Karpas-422 (cell line): ENCODE results near the gene EML1. TPM values are rescaled to one million over a fixed set of nuclear protein-coding genes. Genes with fewer than 3 reads are reported as not detected.

ENCODE experiments used
- DNase-seq: peaks from one replicate; pipeline ENCODE4 v3.0.0-alpha.2; 2015
- H2AFZ ChIP-seq: fragments of 200-600 bp; sonication (generic); 2 replicates; pipeline ENCODE4 v1.6.1; 2014; ENCODE audit warnings: antibody characterized with exemption, low read length, mixed read lengths
- H3K27ac ChIP-seq: fragments of 200-600 bp; sonication (generic); 2 replicates; pipeline ENCODE4 v1.5.1; 2014; ENCODE audit warnings: mild to moderate bottlenecking, low read length, moderate library complexity
- H3K27me3 ChIP-seq: fragments of 200-600 bp; sonication (generic); 2 replicates; pipeline ENCODE4 v1.6.1; 2014; ENCODE audit warnings: low read length, mixed read lengths
- H3K36me3 ChIP-seq: fragments of 200-600 bp; sonication (generic); 2 replicates; pipeline ENCODE4 v1.6.1; 2014; ENCODE audit warnings: low read length, mixed read lengths; ENCODE audit not compliant: insufficient read depth
- H3K4me1 ChIP-seq: fragments of 200-600 bp; sonication (generic); 2 replicates; pipeline ENCODE4 v1.6.1; 2014; ENCODE audit warnings: mild to moderate bottlenecking, low read length, mixed read lengths
- H3K4me2 ChIP-seq: fragments of 200-600 bp; sonication (generic); 2 replicates; pipeline ENCODE4 v1.6.1; 2014; ENCODE audit warnings: low read length, low read depth, mild to moderate bottlenecking; ENCODE audit not compliant: poor library complexity, severe bottlenecking
- H3K4me3 ChIP-seq: fragments of 200-600 bp; sonication (generic); 2 replicates; pipeline ENCODE4 v1.5.1; 2014; ENCODE audit warnings: mild to moderate bottlenecking, antibody characterized with exemption, low read length, mixed read lengths
- H3K79me2 ChIP-seq: fragments of 200-600 bp; sonication (generic); 2 replicates; pipeline ENCODE4 v1.6.1; 2014; ENCODE audit warnings: mild to moderate bottlenecking, low read length, mixed read lengths
- H3K9ac ChIP-seq: fragments of 200-600 bp; sonication (generic); 2 replicates; pipeline ENCODE4 v1.6.0; 2014; ENCODE audit warnings: low read length
- H3K9me2 ChIP-seq: fragments of 200-600 bp; sonication (generic), shearing (Covaris generic); replicated peaks from 2 replicates; pipeline ENCODE4 v1.6.0; 2014; ENCODE audit warnings: mild to moderate bottlenecking, low read length, moderate library complexity; ENCODE audit not compliant: insufficient read depth
- H3K9me3 ChIP-seq: fragments of 300-700, 200-600 bp; sonication (generic); 2 replicates; pipeline ENCODE4 v1.6.1; 2014; ENCODE audit warnings: low read length, mixed read lengths
- H4K20me1 ChIP-seq: fragments of 200-600 bp; sonication (generic); 2 replicates; pipeline ENCODE4 v1.6.1; 2014; ENCODE audit warnings: mild to moderate bottlenecking, antibody characterized with exemption, low read length, low read depth; ENCODE audit not compliant: insufficient read depth
- total RNA-seq: library from RNA; depleted of rRNA; stranded (reverse); fragments of >200 nt; shearing (Covaris generic); gene quantifications from 2 replicates; pipeline ENCODE4 v1.2.3, GENCODE V29; 2014; ENCODE audit warnings: low replicate concordance

Gene EML1
- total RNA-seq, 1 experiment from 2014 or later, result not detected

- Histone ChIP-seq H3K36me3 (no peaks in the 10 kb centered on the region), H3K79me2 (no peaks in the 10 kb centered on the region), H3K9me3 (no peaks in the 10 kb centered on the region), H3K4me3 (no peak overlapping the region), H3K27me3 (no peaks in the 10 kb centered on the region), H3K27ac (no peak overlapping the region), H3K9me2 (no peaks in the 10 kb centered on the region), H3K4me1 (peaks cover 4% of the 10 kb centered on the region; the same call in 1 of the 2 replicates), H3K4me2 (no peak overlapping the region), H4K20me1 (no peaks in the 10 kb centered on the region), H3K9ac (no peak overlapping the region), H2AFZ (no peak overlapping the region)
- DNase-seq, result no peak
Observed at GRCh38 chr14:99829450-99829849, 36.2 kb downstream of the EML1 start.

GRCh38 chr14:99831303-99831702 lies 38.1 kb downstream of the EML1 start:
- H4K20me1 ChIP-seq, result no peaks in the 10 kb centered on the region
- no peak overlapping the region for H3K27ac ChIP-seq
- H3K4me2 ChIP-seq, result no peak overlapping the region
- no peak overlapping the region for H2AFZ ChIP-seq
- no peaks in the 10 kb centered on the region for H3K36me3 ChIP-seq
- DNase-seq, result no peak
- H3K27me3 ChIP-seq, result no peaks in the 10 kb centered on the region
- H3K4me1 ChIP-seq, result peaks cover 4% of the 10 kb centered on the region; the same call in 1 of the 2 replicates
- no peaks in the 10 kb centered on the region for H3K9me2 ChIP-seq
- H3K4me3 ChIP-seq, result no peak overlapping the region
- H3K9me3 ChIP-seq, result no peaks in the 10 kb centered on the region
- no peak overlapping the region for H3K9ac ChIP-seq
- no peaks in the 10 kb centered on the region for H3K79me2 ChIP-seq

- Histone ChIP-seq H3K9ac (no peak overlapping the region), H3K27ac (no peak overlapping the region), H3K27me3 (no peaks in the 10 kb centered on the region), H3K4me2 (no peak overlapping the region), H3K79me2 (no peaks in the 10 kb centered on the region), H3K4me3 (no peak overlapping the region), H2AFZ (no peak overlapping the region), H3K4me1 (peaks cover 4% of the 10 kb centered on the region; the same call in 1 of the 2 replicates), H3K9me3 (no peaks in the 10 kb centered on the region), H4K20me1 (no peaks in the 10 kb centered on the region), H3K36me3 (no peaks in the 10 kb centered on the region), H3K9me2 (no peaks in the 10 kb centered on the region)
- no peak for DNase-seq
Observed at GRCh38 chr14:99831903-99832685, 38.9 kb downstream of the EML1 start.

- H3K9me2 ChIP-seq, result no peaks in the 10 kb centered on the region
- DNase-seq, result no peak
- peaks cover 2% of the 10 kb centered on the region; the same call in 1 of the 2 replicates for H3K27me3 ChIP-seq
- no peak overlapping the region for H3K9ac ChIP-seq
- H3K79me2 ChIP-seq, result no peaks in the 10 kb centered on the region
- H3K4me1 ChIP-seq, result no peaks in the 10 kb centered on the region
- H3K36me3 ChIP-seq, result no peaks in the 10 kb centered on the region
- no peaks in the 10 kb centered on the region for H3K9me3 ChIP-seq
- H3K4me2 ChIP-seq, result no peak overlapping the region
- no peak overlapping the region for H2AFZ ChIP-seq
- H4K20me1 ChIP-seq, result no peaks in the 10 kb centered on the region
- H3K27ac ChIP-seq, result no peak overlapping the region
- H3K4me3 ChIP-seq, result no peak overlapping the region
Observed at GRCh38 chr14:99837822-99838221, 44.6 kb downstream of the EML1 start.

- Histone ChIP-seq H3K27ac (no peak overlapping the region), H3K9me2 (no peaks in the 10 kb centered on the region), H3K36me3 (no peaks in the 10 kb centered on the region), H3K9me3 (no peaks in the 10 kb centered on the region), H3K4me2 (no peak overlapping the region), H4K20me1 (no peaks in the 10 kb centered on the region), H3K79me2 (no peaks in the 10 kb centered on the region), H2AFZ (no peak overlapping the region), H3K4me1 (no peaks in the 10 kb centered on the region), H3K4me3 (no peak overlapping the region), H3K27me3 (peaks cover 2% of the 10 kb centered on the region; the same call in 1 of the 2 replicates), H3K9ac (no peak overlapping the region)
- DNase-seq, result no peak
Observed at GRCh38 chr14:99838639-99839134, 45.5 kb downstream of the EML1 start.

- H3K27me3 ChIP-seq, result peaks cover 2% of the 10 kb centered on the region; the same call in 1 of the 2 replicates
- no peak for DNase-seq
- no peak overlapping the region for H3K9ac ChIP-seq
- H3K27ac ChIP-seq, result no peak overlapping the region
- no peaks in the 10 kb centered on the region for H3K79me2 ChIP-seq
- no peaks in the 10 kb centered on the region for H3K9me3 ChIP-seq
- H3K9me2 ChIP-seq, result no peaks in the 10 kb centered on the region
- H3K4me2 ChIP-seq, result no peak overlapping the region
- H2AFZ ChIP-seq, result no peak overlapping the region
- H3K4me3 ChIP-seq, result no peak overlapping the region
- no peaks in the 10 kb centered on the region for H4K20me1 ChIP-seq
- H3K4me1 ChIP-seq, result no peaks in the 10 kb centered on the region
- H3K36me3 ChIP-seq, result no peaks in the 10 kb centered on the region
Observed at GRCh38 chr14:99839696-99840095, 46.5 kb downstream of the EML1 start.

GRCh38 chr14:99840265-99840664 lies 47.1 kb downstream of the EML1 start:
- DNase-seq, result no peak
- no peak overlapping the region for H3K4me3 ChIP-seq
- H3K4me2 ChIP-seq, result no peak overlapping the region

GRCh38 chr14:99840774-99841305 lies 47.6 kb downstream of the EML1 start:
- Histone ChIP-seq H3K4me3 (no peak overlapping the region), H3K36me3 (no peaks in the 10 kb centered on the region), H2AFZ (no peak overlapping the region), H3K9ac (no peak overlapping the region), H3K27me3 (peaks cover 2% of the 10 kb centered on the region; the same call in 1 of the 2 replicates), H3K27ac (no peak overlapping the region), H3K4me1 (no peaks in the 10 kb centered on the region), H3K4me2 (no peak overlapping the region), H4K20me1 (no peaks in the 10 kb centered on the region), H3K79me2 (no peaks in the 10 kb centered on the region), H3K9me2 (no peaks in the 10 kb centered on the region), H3K9me3 (no peaks in the 10 kb centered on the region)
- DNase-seq, result no peak

More at GRCh38 chr14:99840265-99840664, 47.1 kb downstream of the EML1 start:
- H3K36me3 ChIP-seq, result no peaks in the 10 kb centered on the region
- H2AFZ ChIP-seq, result no peak overlapping the region
- no peaks in the 10 kb centered on the region for H3K79me2 ChIP-seq
- no peaks in the 10 kb centered on the region for H3K9me2 ChIP-seq
- H3K27me3 ChIP-seq, result peaks cover 2% of the 10 kb centered on the region; the same call in 1 of the 2 replicates
- H3K9ac ChIP-seq, result no peak overlapping the region
- H3K4me1 ChIP-seq, result no peaks in the 10 kb centered on the region
- H4K20me1 ChIP-seq, result no peaks in the 10 kb centered on the region
- H3K27ac ChIP-seq, result no peak overlapping the region
- no peaks in the 10 kb centered on the region for H3K9me3 ChIP-seq
